Activated T-helper 1 cell treated with anti-CD3 and anti-CD28 coated beads, Interleukin-12 subunit alpha, Interleukin-12 subunit beta, Interleukin-2, Interleukin-4 antibody, amounts not matched to agents 30 ng/mL and 10 ng/mL and 1 ng/mL, durations not matched to agents 14 hours and 24 hours and 36 hours (primary cell): ENCODE results near the gene KCNK15. TPM values are rescaled to one million over a fixed set of nuclear protein-coding genes. Genes with fewer than 3 reads are reported as not detected.

Experiments
- DNase-seq: peaks from one replicate; pipeline ENCODE4 v3.0.0; 2021; ENCODE audit warnings: low spot score
- H3K27ac Mint-ChIP-seq: one replicate; pipeline ENCODE4 v1.8.0; 2021; ENCODE audit warnings: mild to moderate bottlenecking, mixed read lengths
- H3K27me3 Mint-ChIP-seq: one replicate; pipeline ENCODE4 v1.8.0; 2022; ENCODE audit warnings: mild to moderate bottlenecking, moderate library complexity, mixed read lengths; ENCODE audit not compliant: insufficient read depth
- H3K36me3 Mint-ChIP-seq: one replicate; pipeline ENCODE4 v1.8.0; 2021; ENCODE audit warnings: low read depth, mixed read lengths
- H3K4me1 Mint-ChIP-seq: one replicate; pipeline ENCODE4 v1.8.0; 2021; ENCODE audit warnings: low read depth, mixed read lengths
- H3K4me3 Mint-ChIP-seq: one replicate; pipeline ENCODE4 v1.8.0; 2021; ENCODE audit warnings: mild to moderate bottlenecking, moderate library complexity, mixed read lengths
- H3K9me3 Mint-ChIP-seq: one replicate; pipeline ENCODE4 v1.8.0; 2021; ENCODE audit warnings: mixed read lengths
- intact Hi-C: fragments of 100-400 bp; cut with micrococcal nuclease; formaldehyde crosslinking; loops from one replicate; pipeline ENCODE4 v1.15.1; 2024
- total RNA-seq: library from RNA; stranded (reverse); gene quantifications from 2 replicates; pipeline ENCODE4 v1.2.3, GENCODE V29; 2022

The KCNK15 gene
- total RNA-seq, 1 donor from 2014 or later = 1.1 TPM

- intact Hi-C loops = loop anchor here (1.0 to 10.0 kb wide), 2 partner anchors 121 to 1778 kb away; no protein-coding TSS in a partner anchor
- Mint-ChIP-seq H3K9me3 (no peaks in the 10 kb centered on the region), H3K36me3 (peaks cover 4% of the 10 kb centered on the region), H3K27ac (peak overlapping the region; percentile 62), H3K27me3 (peaks cover 26% of the 10 kb centered on the region), H3K4me1 (peaks cover 18% of the 10 kb centered on the region), H3K4me3 (peak overlapping the region; percentile 76)
- DNase-seq = no peak
These were observed 901 bp downstream of the KCNK15 start for GRCh38 chr20:44746367-44747165.

GRCh38 chr20:44747166-44748004 lies 1.7 kb downstream of the KCNK15 start:
- intact Hi-C loops = loop anchor here (1.0 to 10.0 kb wide), 2 partner anchors 120 to 1777 kb away; no protein-coding TSS in a partner anchor
- H3K4me3 Mint-ChIP-seq = peak overlapping the region; percentile 71

GRCh38 chr20:44748005-44748370 lies 2.3 kb downstream of the KCNK15 start:
- Mint-ChIP-seq H3K36me3 (peaks cover 4% of the 10 kb centered on the region), H3K27me3 (peaks cover 24% of the 10 kb centered on the region), H3K4me1 (peaks cover 18% of the 10 kb centered on the region), H3K4me3 (no peak overlapping the region), H3K27ac (no peak overlapping the region), H3K9me3 (no peaks in the 10 kb centered on the region)
- intact Hi-C loops = loop anchor here (10.0 kb wide), 1 partner anchor 1777 kb away; no protein-coding TSS in a partner anchor
- no peak for DNase-seq

More at GRCh38 chr20:44747166-44748004, 1.7 kb downstream of the KCNK15 start:
- Mint-ChIP-seq H3K36me3 (peaks cover 4% of the 10 kb centered on the region), H3K27me3 (peaks cover 26% of the 10 kb centered on the region), H3K27ac (peak overlapping the region; percentile 72), H3K9me3 (no peaks in the 10 kb centered on the region), H3K4me1 (peaks cover 18% of the 10 kb centered on the region)
- DNase-seq = peak; percentile 34

- Mint-ChIP-seq H3K36me3 (peaks cover 1% of the 10 kb centered on the region), H3K4me3 (no peak overlapping the region), H3K27me3 (peaks cover 14% of the 10 kb centered on the region), H3K27ac (no peak overlapping the region), H3K9me3 (no peaks in the 10 kb centered on the region), H3K4me1 (peaks cover 14% of the 10 kb centered on the region)
- DNase-seq = no peak
- intact Hi-C loops = no loop called here
These were observed 4.6 kb downstream of the KCNK15 start for GRCh38 chr20:44750081-44750805.

GRCh38 chr20:44752099-44752931 lies 6.7 kb downstream of the KCNK15 start:
- Mint-ChIP-seq H3K27ac (no peak overlapping the region), H3K4me1 (peaks cover 4% of the 10 kb centered on the region), H3K27me3 (peaks cover 5% of the 10 kb centered on the region), H3K9me3 (no peaks in the 10 kb centered on the region), H3K4me3 (no peak overlapping the region), H3K36me3 (peaks cover 1% of the 10 kb centered on the region)
- intact Hi-C loops = no loop called here
- DNase-seq = no peak

GRCh38 chr20:44754554-44754953 lies 8.9 kb downstream of the KCNK15 start:
- no peaks in the 10 kb centered on the region for H3K9me3 Mint-ChIP-seq
- H3K4me3 Mint-ChIP-seq = no peak overlapping the region
- no peaks in the 10 kb centered on the region for H3K36me3 Mint-ChIP-seq
- intact Hi-C loops = no loop called here
- H3K27me3 Mint-ChIP-seq = no peaks in the 10 kb centered on the region
- DNase-seq = no peak
- H3K4me1 Mint-ChIP-seq = no peaks in the 10 kb centered on the region
- no peak overlapping the region for H3K27ac Mint-ChIP-seq

- Mint-ChIP-seq H3K4me1 (no peaks in the 10 kb centered on the region), H3K9me3 (no peaks in the 10 kb centered on the region), H3K36me3 (no peaks in the 10 kb centered on the region), H3K4me3 (no peak overlapping the region), H3K27me3 (peaks cover 7% of the 10 kb centered on the region), H3K27ac (no peak overlapping the region)
- intact Hi-C loops = no loop called here
- DNase-seq = no peak
These were observed 10.5 kb downstream of the KCNK15 start for GRCh38 chr20:44756011-44756688.

- intact Hi-C loops = no loop called here
- Mint-ChIP-seq H3K27ac (no peak overlapping the region), H3K4me1 (no peaks in the 10 kb centered on the region), H3K9me3 (no peaks in the 10 kb centered on the region), H3K36me3 (no peaks in the 10 kb centered on the region), H3K27me3 (peaks cover 7% of the 10 kb centered on the region), H3K4me3 (no peak overlapping the region)
- DNase-seq = no peak
These were observed 11.3 kb downstream of the KCNK15 start for GRCh38 chr20:44756956-44757355.

- intact Hi-C loops = no loop called here
- Mint-ChIP-seq H3K36me3 (no peaks in the 10 kb centered on the region), H3K27ac (no peak overlapping the region), H3K9me3 (no peaks in the 10 kb centered on the region), H3K4me1 (no peaks in the 10 kb centered on the region), H3K27me3 (peaks cover 7% of the 10 kb centered on the region), H3K4me3 (no peak overlapping the region)
- DNase-seq = no peak
These were observed 12.8 kb downstream of the KCNK15 start for GRCh38 chr20:44758247-44759101.

GRCh38 chr20:44759595-44759994 lies 13.9 kb downstream of the KCNK15 start:
- Mint-ChIP-seq H3K9me3 (no peaks in the 10 kb centered on the region), H3K4me3 (no peak overlapping the region), H3K27me3 (peaks cover 7% of the 10 kb centered on the region), H3K36me3 (no peaks in the 10 kb centered on the region), H3K27ac (no peak overlapping the region), H3K4me1 (no peaks in the 10 kb centered on the region)
- intact Hi-C loops = no loop called here
- DNase-seq = no peak

- no peaks in the 10 kb centered on the region for H3K4me1 Mint-ChIP-seq
These were observed 15.8 kb downstream of the KCNK15 start for GRCh38 chr20:44761423-44761822.

More at GRCh38 chr20:44761423-44761822, 15.8 kb downstream of the KCNK15 start:
- intact Hi-C loops = no loop called here
- Mint-ChIP-seq H3K9me3 (no peaks in the 10 kb centered on the region), H3K27ac (no peak overlapping the region), H3K4me3 (no peak overlapping the region), H3K27me3 (peaks cover 12% of the 10 kb centered on the region), H3K36me3 (no peaks in the 10 kb centered on the region)
- DNase-seq = no peak
